ENCODE data around the gene RAB8A. TPM values are rescaled to one million over a fixed set of nuclear protein-coding genes. Genes with fewer than 3 reads are reported as not detected.
"Not testable (repeated sequence)": the region's sequence is repeated elsewhere in the genome, so short reads cannot be mapped to it uniquely, and the experiment has no call there.

The RAB8A gene
- total RNA-seq, 1 experiment from 2014 or later, result 108 TPM

- no TSS peak for BruUV-seq (replicated peaks)
- H3K9me3 Mint-ChIP-seq (ENCODE audit: unreplicated experiment), result no peaks in the 10 kb centered on the region
- H3K27ac Mint-ChIP-seq (ENCODE audit: unreplicated experiment), result no peak overlapping the region
- ChIA-PET POLR2A (no interaction called here), CTCF (interaction anchor here (0.7 kb wide), 1 partner anchor 321 kb away, joined by 3 read pairs; no protein-coding TSS in a partner anchor)
- H3K27me3 ChIP-seq (replicated peaks; ENCODE audit: control insufficient read depth, insufficient read depth, low read length), result no peaks in the 10 kb centered on the region
- H3K4me1 ChIP-seq, result peaks cover 32% of the 10 kb centered on the region
- DNase-seq, result no peak
- H3K36me3 ChIP-seq (ENCODE audit: control insufficient read depth, insufficient read depth, low read length), result peaks cover 4% of the 10 kb centered on the region
- peaks cover 22% of the 10 kb centered on the region for H3K4me1 Mint-ChIP-seq (ENCODE audit: low read depth, unreplicated experiment)
- peaks cover 100% of the 10 kb centered on the region for H3K36me3 Mint-ChIP-seq (ENCODE audit: insufficient read depth, unreplicated experiment)
- no peak overlapping the region for H3K4me3 Mint-ChIP-seq (ENCODE audit: unreplicated experiment)
- H3K27me3 Mint-ChIP-seq (ENCODE audit: insufficient read depth, unreplicated experiment), result no peaks in the 10 kb centered on the region
- no peak for TF ChIP-seq CTCF (IDR thresholded peaks at IDR 0.05; ENCODE audit: insufficient read depth in 1 of 2, low read depth in 1 of 2, low read length in 1 of 2, severe bottlenecking in 1 of 2, unreplicated experiment in 1 of 2)
- intact Hi-C loops (cut with micrococcal nuclease; ENCODE audit: unreplicated experiment), result no loop called here
- no peaks in the 10 kb centered on the region for H3K9me3 ChIP-seq
- no peak overlapping the region for H3K4me3 ChIP-seq (ENCODE audit: low read depth, low read length)
Observed at GRCh38 chr19:16084067-16084685, 27.5 kb upstream of the RAB8A start.

GRCh38 chr19:16085115-16085514 lies 26.6 kb upstream of the RAB8A start:
- H3K4me1 ChIP-seq, result peaks cover 30% of the 10 kb centered on the region
- Mint-ChIP-seq H3K4me1 (ENCODE audit: low read depth, unreplicated experiment) (peaks cover 19% of the 10 kb centered on the region), H3K36me3 (ENCODE audit: insufficient read depth, unreplicated experiment) (peaks cover 100% of the 10 kb centered on the region), H3K27ac (ENCODE audit: unreplicated experiment) (peak overlapping the region; percentile 85), H3K4me3 (ENCODE audit: unreplicated experiment) (no peak overlapping the region), H3K9me3 (ENCODE audit: unreplicated experiment) (no peaks in the 10 kb centered on the region), H3K27me3 (ENCODE audit: insufficient read depth, unreplicated experiment) (no peaks in the 10 kb centered on the region)
- POLR2A ChIA-PET, result interaction anchor here (1.2 kb wide), 1 partner anchor 9 kb away, joined by 3 read pairs; the partner anchor contains the start of gene TPM4
- CTCF ChIA-PET, result no interaction called here
- H3K9me3 ChIP-seq, result no peaks in the 10 kb centered on the region
- H3K4me3 ChIP-seq (ENCODE audit: low read depth, low read length), result no peak overlapping the region
- H3K27me3 ChIP-seq (replicated peaks; ENCODE audit: control insufficient read depth, insufficient read depth, low read length), result no peaks in the 10 kb centered on the region
- no peak for TF ChIP-seq CTCF (IDR thresholded peaks at IDR 0.05; ENCODE audit: insufficient read depth in 1 of 2, low read depth in 1 of 2, low read length in 1 of 2, severe bottlenecking in 1 of 2, unreplicated experiment in 1 of 2)
- peaks cover 4% of the 10 kb centered on the region for H3K36me3 ChIP-seq (ENCODE audit: control insufficient read depth, insufficient read depth, low read length)
- no peak for DNase-seq
- no TSS peak for BruUV-seq (replicated peaks)
- intact Hi-C loops (cut with micrococcal nuclease; ENCODE audit: unreplicated experiment), result no loop called here

DNA sequence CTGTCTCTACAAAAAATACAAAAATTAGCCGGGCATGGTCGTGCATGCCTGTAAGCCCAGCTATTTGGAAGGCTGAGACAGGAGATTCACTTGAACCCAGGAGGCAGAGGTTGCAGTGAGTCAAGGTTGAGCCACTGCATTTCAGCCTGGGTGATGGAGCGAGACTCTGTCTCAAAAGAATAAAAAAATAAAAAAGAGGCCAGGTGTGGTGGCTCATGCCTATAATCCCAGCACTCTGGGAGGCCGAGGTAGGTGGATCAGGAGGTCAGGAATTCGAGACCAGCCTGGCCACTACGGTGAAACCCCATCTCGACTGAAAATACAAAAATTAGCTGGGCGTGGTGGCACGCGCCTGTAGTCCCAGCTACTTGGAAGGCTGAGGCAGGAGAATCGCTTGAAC lies 24.3 kb upstream of the RAB8A start:
- Mint-ChIP-seq H3K36me3 (ENCODE audit: insufficient read depth, unreplicated experiment) (peaks cover 100% of the 10 kb centered on the region), H3K4me1 (ENCODE audit: low read depth, unreplicated experiment) (peaks cover 19% of the 10 kb centered on the region), H3K27ac (ENCODE audit: unreplicated experiment) (peak overlapping the region; percentile 91)
- CTCF ChIA-PET; H3K4me3 ChIP-seq (ENCODE audit: low read depth, low read length); BruUV-seq (replicated peaks); POLR2A ChIA-PET; H3K27me3 Mint-ChIP-seq (ENCODE audit: insufficient read depth, unreplicated experiment); H3K9me3 ChIP-seq; H3K27me3 ChIP-seq (replicated peaks; ENCODE audit: control insufficient read depth, insufficient read depth, low read length); intact Hi-C loops (cut with micrococcal nuclease; ENCODE audit: unreplicated experiment); H3K36me3 ChIP-seq (ENCODE audit: control insufficient read depth, insufficient read depth, low read length); H3K4me3 Mint-ChIP-seq (ENCODE audit: unreplicated experiment); H3K9me3 Mint-ChIP-seq (ENCODE audit: unreplicated experiment); DNase-seq: not testable (repeated sequence)
- peaks cover 41% of the 10 kb centered on the region for H3K4me1 ChIP-seq
